ENCODE results near the gene TELO2.
A peak's percentile ranks its signal among the peaks of the same experiment; 100 is the strongest.

The TELO2 gene

GRCh38 chr16:1492923-1493745 lies at the start of gene TELO2:
Gene TELO2, plus strand, starts transcription at chr16:1493360. Its CDS starts 922 bp downstream, at chr16:1494282.
- peak; percentile 90 for DNase-seq

GRCh38 chr16:1443403-1443973 lies 49.7 kb upstream of the TELO2 start:
- no peak for DNase-seq

- DNase-seq, result no peak
These were observed 49.0 kb upstream of the TELO2 start, which contains the start of gene CCDC154 for GRCh38 chr16:1443980-1444729. Gene CCDC154, minus strand, starts transcription at chr16:1444556. Its CDS starts 234 bp downstream, at chr16:1444322.

- DNase-seq, result no peak
These were observed 48.2 kb upstream of the TELO2 start for GRCh38 chr16:1444730-1445517.

GRCh38 chr16:1445518-1446203 lies 47.5 kb upstream of the TELO2 start:
- DNase-seq, result no peak

- no peak for DNase-seq
These were observed 46.7 kb upstream of the TELO2 start for GRCh38 chr16:1446296-1447080.

GRCh38 chr16:1447965-1448364 lies 45.2 kb upstream of the TELO2 start:
- no peak for DNase-seq

GRCh38 chr16:1448536-1449116 lies 44.5 kb upstream of the TELO2 start:
- DNase-seq, result no peak

GRCh38 chr16:1449201-1449788 lies 43.9 kb upstream of the TELO2 start:
- no peak for DNase-seq

GRCh38 chr16:1450218-1450617 lies 42.9 kb upstream of the TELO2 start:
- DNase-seq, result no peak

GRCh38 chr16:1450841-1451240 lies 42.3 kb upstream of the TELO2 start:
- DNase-seq, result no peak

- DNase-seq, result no peak
These were observed 41.3 kb upstream of the TELO2 start for GRCh38 chr16:1451702-1452392.

- DNase-seq, result no peak
These were observed 40.6 kb upstream of the TELO2 start for GRCh38 chr16:1452530-1452929.

GRCh38 chr16:1453316-1453715 lies 39.8 kb upstream of the TELO2 start:
- DNase-seq, result no peak

- DNase-seq, result no peak
These were observed 38.6 kb upstream of the TELO2 start for GRCh38 chr16:1454561-1454960.

GRCh38 chr16:1455190-1456171 lies 37.7 kb upstream of the TELO2 start:
- no peak for DNase-seq

- no peak for DNase-seq
These were observed 36.2 kb upstream of the TELO2 start for GRCh38 chr16:1456951-1457350.

- no peak for DNase-seq
These were observed 35.5 kb upstream of the TELO2 start for GRCh38 chr16:1457489-1458245.

All from hematopoietic multipotent progenitor cell treated with erythropoietin and hydrocortisone succinate and interleukin-3 and kit ligand, for 4 days (in vitro differentiated cells).